ENCODE measurements around the gene NLGN1.

GRCh38 chr3:173930251-173930650, 532.7 kb downstream of the NLGN1 start:
- TF ChIP-seq CTCF (IDR thresholded peaks at IDR 0.05), result no peak
- no peak for TF ChIP-seq POLR2A (IDR thresholded peaks at IDR 0.05)

All from heart left ventricle (tissue), 13 donors.